ENCODE data around the gene IGFL4. TPM values are rescaled to one million over a fixed set of nuclear protein-coding genes. Genes with fewer than 3 reads are reported as not detected.

IGFL4 gene
- total RNA-seq, 1 donor from 2014 or later, result 2.3 TPM

- Histone ChIP-seq H3K27ac (ENCODE audit: low read depth, low read length) (no peak overlapping the region), H3K9ac (ENCODE audit: low read length) (no peak overlapping the region)
These were observed 41.1 kb downstream of the IGFL4 start for GRCh38 chr19:45999653-46000121.

DNA sequence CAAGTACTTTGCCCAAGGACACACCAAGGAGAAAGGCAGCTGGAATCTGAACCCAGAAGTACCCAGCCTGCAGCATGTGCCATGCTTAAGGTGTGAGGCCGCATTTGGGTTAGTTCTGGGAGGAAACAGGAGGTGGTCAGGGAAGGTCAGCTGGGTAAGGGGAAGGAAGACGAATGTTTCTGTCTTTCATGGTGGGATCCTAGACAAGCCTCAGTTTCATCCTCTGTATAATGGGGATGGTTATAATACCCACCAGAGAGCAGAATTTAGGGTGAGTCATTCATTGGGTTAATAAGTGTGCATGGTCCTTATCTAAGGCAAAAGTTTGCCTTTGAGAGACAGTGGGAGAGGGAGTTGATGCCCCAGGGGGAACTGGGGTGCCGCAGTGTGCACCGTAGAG is 42.0 kb downstream of the IGFL4 start:
- no peaks in the 10 kb centered on the region for H3K9me3 Mint-ChIP-seq (ENCODE audit: unreplicated experiment)
- Histone ChIP-seq H3K36me3 (ENCODE audit: insufficient read depth, low read length) (no peaks in the 10 kb centered on the region), H3K9ac (ENCODE audit: low read length) (no peak overlapping the region), H3K27me3 (ENCODE audit: insufficient read depth, low read length) (no peaks in the 10 kb centered on the region), H3K27ac (ENCODE audit: low read depth, low read length) (no peak overlapping the region), H3K9me3 (ENCODE audit: insufficient read depth, low read depth, low read length) (no peaks in the 10 kb centered on the region), H3K4me2 (ENCODE audit: low read length) (no peak overlapping the region), H4K20me1 (ENCODE audit: insufficient read depth, low read length) (peaks cover 43% of the 10 kb centered on the region), H2AFZ (ENCODE audit: low read depth, low read length) (no peak overlapping the region), H3K4me3 (ENCODE audit: insufficient read depth, low read depth, low read length) (no peak overlapping the region), H3K79me2 (ENCODE audit: insufficient read depth, low read length) (peaks cover 24% of the 10 kb centered on the region), H3K4me1 (ENCODE audit: insufficient read depth, low read length) (peaks cover 8% of the 10 kb centered on the region)
- DNase-seq (ENCODE audit: low read depth) (no peak), FAIRE-seq (no peak)
- peaks cover 20% of the 10 kb centered on the region for H3K4me1 Mint-ChIP-seq (ENCODE audit: low read depth, unreplicated experiment)
- TF ChIP-seq EZH2 (IDR thresholded peaks at IDR 0.05; ENCODE audit: insufficient read depth, low read length), result no peak
- TF ChIP-seq, protein P1, sequence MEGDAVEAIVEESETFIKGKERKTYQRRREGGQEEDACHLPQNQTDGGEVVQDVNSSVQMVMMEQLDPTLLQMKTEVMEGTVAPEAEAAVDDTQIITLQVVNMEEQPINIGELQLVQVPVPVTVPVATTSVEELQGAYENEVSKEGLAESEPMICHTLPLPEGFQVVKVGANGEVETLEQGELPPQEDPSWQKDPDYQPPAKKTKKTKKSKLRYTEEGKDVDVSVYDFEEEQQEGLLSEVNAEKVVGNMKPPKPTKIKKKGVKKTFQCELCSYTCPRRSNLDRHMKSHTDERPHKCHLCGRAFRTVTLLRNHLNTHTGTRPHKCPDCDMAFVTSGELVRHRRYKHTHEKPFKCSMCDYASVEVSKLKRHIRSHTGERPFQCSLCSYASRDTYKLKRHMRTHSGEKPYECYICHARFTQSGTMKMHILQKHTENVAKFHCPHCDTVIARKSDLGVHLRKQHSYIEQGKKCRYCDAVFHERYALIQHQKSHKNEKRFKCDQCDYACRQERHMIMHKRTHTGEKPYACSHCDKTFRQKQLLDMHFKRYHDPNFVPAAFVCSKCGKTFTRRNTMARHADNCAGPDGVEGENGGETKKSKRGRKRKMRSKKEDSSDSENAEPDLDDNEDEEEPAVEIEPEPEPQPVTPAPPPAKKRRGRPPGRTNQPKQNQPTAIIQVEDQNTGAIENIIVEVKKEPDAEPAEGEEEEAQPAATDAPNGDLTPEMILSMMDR (IDR thresholded peaks at IDR 0.05; ENCODE audit: insufficient read depth, low read depth, low read length), result no peak
- H3K36me3 Mint-ChIP-seq (ENCODE audit: low read depth, unreplicated experiment), result peaks cover 8% of the 10 kb centered on the region
- no peaks in the 10 kb centered on the region for H3K27me3 Mint-ChIP-seq (ENCODE audit: low read depth, unreplicated experiment)
- no peak overlapping the region for H3K27ac Mint-ChIP-seq (ENCODE audit: unreplicated experiment)
- no peak overlapping the region for H3K4me3 Mint-ChIP-seq (ENCODE audit: unreplicated experiment)

More at GRCh38 chr19:45999653-46000121, 41.1 kb downstream of the IGFL4 start:
- TF ChIP-seq, protein P1 (IDR thresholded peaks at IDR 0.05; ENCODE audit: insufficient read depth, low read depth, low read length), result no peak
- TF ChIP-seq EZH2 (IDR thresholded peaks at IDR 0.05; ENCODE audit: insufficient read depth, low read length), result no peak
- peaks cover 24% of the 10 kb centered on the region for H3K79me2 ChIP-seq (ENCODE audit: insufficient read depth, low read length)
- Mint-ChIP-seq H3K27me3 (ENCODE audit: low read depth, unreplicated experiment) (no peaks in the 10 kb centered on the region), H3K9me3 (ENCODE audit: unreplicated experiment) (no peaks in the 10 kb centered on the region), H3K36me3 (ENCODE audit: low read depth, unreplicated experiment) (peaks cover 8% of the 10 kb centered on the region), H3K4me1 (ENCODE audit: low read depth, unreplicated experiment) (peaks cover 20% of the 10 kb centered on the region), H3K4me3 (ENCODE audit: unreplicated experiment) (peak overlapping the region; percentile 84), H3K27ac (ENCODE audit: unreplicated experiment) (peak overlapping the region; percentile 88)
- H3K9me3 ChIP-seq (ENCODE audit: insufficient read depth, low read depth, low read length), result no peaks in the 10 kb centered on the region
- FAIRE-seq (no peak), DNase-seq (ENCODE audit: low read depth) (no peak)
- H3K4me2 ChIP-seq (ENCODE audit: low read length), result peak overlapping the region; percentile 82
- peaks cover 8% of the 10 kb centered on the region for H3K4me1 ChIP-seq (ENCODE audit: insufficient read depth, low read length)
- no peaks in the 10 kb centered on the region for H3K27me3 ChIP-seq (ENCODE audit: insufficient read depth, low read length)
- no peak overlapping the region for H3K4me3 ChIP-seq (ENCODE audit: insufficient read depth, low read depth, low read length)
- H4K20me1 ChIP-seq (ENCODE audit: insufficient read depth, low read length), result peaks cover 43% of the 10 kb centered on the region
- H3K36me3 ChIP-seq (ENCODE audit: insufficient read depth, low read length), result no peaks in the 10 kb centered on the region
- no peak overlapping the region for H2AFZ ChIP-seq (ENCODE audit: low read depth, low read length)

DNA sequence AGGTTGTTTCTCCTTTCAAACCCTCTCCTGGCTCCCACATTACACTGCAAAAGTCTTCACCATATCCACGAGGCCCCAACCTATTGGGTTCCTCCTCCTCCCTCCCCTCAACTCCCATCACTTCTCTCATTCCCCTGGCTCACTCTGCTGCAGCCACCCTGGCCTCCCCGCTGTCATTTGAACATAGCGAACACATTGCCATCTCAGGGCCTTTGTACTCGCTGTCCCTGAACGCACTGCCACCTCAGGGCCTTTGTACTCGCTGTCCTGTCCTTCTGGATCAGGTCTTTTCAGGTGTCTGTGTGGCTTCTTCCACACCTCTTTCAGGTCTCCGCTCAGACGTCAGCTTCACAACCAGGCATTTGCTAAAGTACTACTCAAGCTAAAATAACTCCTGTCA is 43.9 kb downstream of the IGFL4 start:
- Histone ChIP-seq H3K27me3 (ENCODE audit: insufficient read depth, low read length) (no peaks in the 10 kb centered on the region), H4K20me1 (ENCODE audit: insufficient read depth, low read length) (peaks cover 37% of the 10 kb centered on the region), H3K27ac (ENCODE audit: low read depth, low read length) (no peak overlapping the region), H3K4me2 (ENCODE audit: low read length) (no peak overlapping the region), H3K9me3 (ENCODE audit: insufficient read depth, low read depth, low read length) (no peaks in the 10 kb centered on the region), H3K79me2 (ENCODE audit: insufficient read depth, low read length) (peaks cover 24% of the 10 kb centered on the region), H3K36me3 (ENCODE audit: insufficient read depth, low read length) (no peaks in the 10 kb centered on the region), H3K4me1 (ENCODE audit: insufficient read depth, low read length) (peaks cover 8% of the 10 kb centered on the region), H2AFZ (ENCODE audit: low read depth, low read length) (no peak overlapping the region), H3K4me3 (ENCODE audit: insufficient read depth, low read depth, low read length) (no peak overlapping the region), H3K9ac (ENCODE audit: low read length) (no peak overlapping the region)
- TF ChIP-seq, protein P1 (IDR thresholded peaks at IDR 0.05; ENCODE audit: insufficient read depth, low read depth, low read length), result no peak
- H3K4me3 Mint-ChIP-seq (ENCODE audit: unreplicated experiment), result peak overlapping the region; percentile 75
- H3K27me3 Mint-ChIP-seq (ENCODE audit: low read depth, unreplicated experiment), result no peaks in the 10 kb centered on the region
- peaks cover 8% of the 10 kb centered on the region for H3K36me3 Mint-ChIP-seq (ENCODE audit: low read depth, unreplicated experiment)
- FAIRE-seq (no peak), DNase-seq (ENCODE audit: low read depth) (no peak)
- H3K27ac Mint-ChIP-seq (ENCODE audit: unreplicated experiment), result no peak overlapping the region
- H3K9me3 Mint-ChIP-seq (ENCODE audit: unreplicated experiment), result no peaks in the 10 kb centered on the region
- peaks cover 20% of the 10 kb centered on the region for H3K4me1 Mint-ChIP-seq (ENCODE audit: low read depth, unreplicated experiment)

Measured in astrocyte (in vitro differentiated cells and primary cell).